DND-41 (cell line): ENCODE measurements around the gene TBCD.
"Not testable (repeated sequence)": the region's sequence is repeated elsewhere in the genome, so short reads cannot be mapped to it uniquely, and the experiment has no call there.

Source experiments
- EZH2 ChIP-seq: IDR thresholded peaks from 3 replicates; pipeline ENCODE4 v1.6.1; 2012; ENCODE audit warnings: borderline replicate concordance, low read depth, mild to moderate bottlenecking, moderate library complexity, low read length, inconsistent platforms; ENCODE audit not compliant: severe bottlenecking
- TF ChIP-seq, protein P1 (sequence below): IDR thresholded peaks from 2 replicates; pipeline ENCODE4 v1.5.1; 2012; ENCODE audit warnings: borderline replicate concordance, low read length, moderate library complexity, mild to moderate bottlenecking; ENCODE audit not compliant: poor library complexity, severe bottlenecking; ENCODE audit errors: extremely low read depth

DNA sequence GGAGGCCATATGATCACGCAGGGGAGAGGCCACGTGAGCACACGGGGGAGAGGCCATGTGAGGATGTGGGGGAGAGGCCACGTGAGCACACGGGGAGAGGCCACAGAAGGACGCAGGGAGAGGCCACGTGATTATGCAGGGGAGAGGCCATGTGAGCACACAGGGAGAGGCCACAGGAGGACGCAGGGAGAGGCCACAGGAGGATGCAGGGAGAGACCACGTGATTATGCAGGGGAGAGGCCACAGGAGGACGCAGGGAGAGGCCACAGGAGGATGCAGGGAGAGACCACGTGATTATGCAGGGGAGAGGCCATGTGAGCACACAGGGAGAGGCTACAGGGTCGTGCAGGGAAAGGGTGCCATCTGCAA is 232.4 kb downstream of the TBCD start:
- TF ChIP-seq, protein P1, sequence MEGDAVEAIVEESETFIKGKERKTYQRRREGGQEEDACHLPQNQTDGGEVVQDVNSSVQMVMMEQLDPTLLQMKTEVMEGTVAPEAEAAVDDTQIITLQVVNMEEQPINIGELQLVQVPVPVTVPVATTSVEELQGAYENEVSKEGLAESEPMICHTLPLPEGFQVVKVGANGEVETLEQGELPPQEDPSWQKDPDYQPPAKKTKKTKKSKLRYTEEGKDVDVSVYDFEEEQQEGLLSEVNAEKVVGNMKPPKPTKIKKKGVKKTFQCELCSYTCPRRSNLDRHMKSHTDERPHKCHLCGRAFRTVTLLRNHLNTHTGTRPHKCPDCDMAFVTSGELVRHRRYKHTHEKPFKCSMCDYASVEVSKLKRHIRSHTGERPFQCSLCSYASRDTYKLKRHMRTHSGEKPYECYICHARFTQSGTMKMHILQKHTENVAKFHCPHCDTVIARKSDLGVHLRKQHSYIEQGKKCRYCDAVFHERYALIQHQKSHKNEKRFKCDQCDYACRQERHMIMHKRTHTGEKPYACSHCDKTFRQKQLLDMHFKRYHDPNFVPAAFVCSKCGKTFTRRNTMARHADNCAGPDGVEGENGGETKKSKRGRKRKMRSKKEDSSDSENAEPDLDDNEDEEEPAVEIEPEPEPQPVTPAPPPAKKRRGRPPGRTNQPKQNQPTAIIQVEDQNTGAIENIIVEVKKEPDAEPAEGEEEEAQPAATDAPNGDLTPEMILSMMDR, result not testable (repeated sequence)
- not testable (repeated sequence) for TF ChIP-seq EZH2
